ENCODE results near the gene VANGL2.

VANGL2 gene

DNA sequence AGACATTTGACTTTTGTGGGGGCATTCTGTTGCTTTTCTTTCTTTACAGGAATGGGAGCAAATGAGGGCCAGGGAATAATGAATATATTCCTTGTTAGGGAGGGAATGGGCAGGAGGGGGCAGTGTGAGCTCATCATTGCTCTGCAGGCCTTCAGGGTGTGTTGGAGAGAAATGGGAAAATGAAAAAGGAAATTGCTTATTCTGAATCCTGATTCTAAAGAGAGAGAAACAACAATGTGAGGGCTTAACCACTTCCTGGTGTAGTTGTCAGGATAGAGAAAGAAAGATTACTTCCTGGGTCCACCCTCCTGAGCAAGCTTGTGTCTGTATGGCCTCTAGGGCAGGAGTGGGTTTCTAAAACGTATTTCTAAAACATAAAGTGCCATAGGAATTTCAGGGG, 28.3 kb downstream of the VANGL2 start:
- DNase-seq (ENCODE audit: low spot score) = peak; percentile 94

DNA sequence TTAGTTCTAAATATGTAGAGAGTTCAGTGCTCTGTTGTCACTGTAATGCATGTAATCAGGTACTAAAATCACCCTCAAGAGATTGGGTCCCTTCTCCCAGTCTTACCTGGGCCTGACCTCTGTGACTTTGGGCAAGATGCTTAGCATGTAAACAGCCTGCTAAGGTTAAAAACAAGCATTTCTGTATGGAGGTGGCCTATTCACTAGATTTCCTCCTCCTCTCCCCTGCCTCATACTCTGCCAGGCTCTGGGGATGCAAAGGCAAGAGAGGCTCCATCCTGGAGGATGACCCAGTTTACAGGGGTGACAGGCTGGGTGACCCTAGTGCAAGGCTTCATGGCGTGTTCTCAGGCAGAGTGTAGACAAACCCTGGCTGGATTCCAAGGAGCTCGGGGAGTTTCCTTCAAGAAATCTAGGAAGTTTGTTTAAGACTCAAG, 28.8 kb downstream of the VANGL2 start:
- DNase-seq (ENCODE audit: low spot score) = no peak

DNA sequence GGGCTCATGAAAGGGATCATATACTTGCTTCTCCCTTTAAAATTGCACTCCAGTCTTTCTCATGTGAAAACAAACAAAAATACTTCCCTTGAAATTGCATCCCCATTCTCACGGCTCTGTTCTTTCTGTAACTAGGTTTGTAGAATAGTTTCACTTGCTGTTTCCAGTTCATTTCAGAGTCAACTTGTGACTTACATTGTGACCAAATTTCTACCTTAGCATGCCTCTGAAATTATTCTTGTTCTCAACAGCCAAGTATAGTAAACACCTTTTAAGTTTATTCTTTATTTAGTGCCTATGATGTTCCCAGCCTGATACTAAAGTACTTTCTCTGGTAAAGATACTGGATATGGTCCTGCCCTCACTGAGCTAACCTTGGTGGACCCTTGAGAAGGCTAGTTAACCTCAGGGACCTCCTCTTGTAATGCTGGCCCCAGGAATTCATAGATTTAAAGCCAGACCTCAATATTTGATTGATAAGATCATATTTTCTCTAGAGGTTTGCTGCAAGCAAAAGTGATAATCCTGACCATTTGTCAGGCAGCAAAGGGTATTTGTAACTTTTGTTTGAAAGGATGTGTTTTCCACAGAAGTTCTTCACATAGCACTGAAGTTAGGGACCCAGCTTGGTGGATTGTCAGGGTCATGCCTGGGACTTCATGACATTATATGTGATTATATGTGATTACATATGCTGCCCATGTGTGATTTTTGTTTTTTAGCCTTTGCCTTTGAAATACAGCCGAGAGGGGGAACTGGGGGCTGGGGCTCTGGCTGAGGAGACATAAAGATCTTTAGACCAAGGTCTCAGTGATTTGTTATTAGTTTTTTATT, 29.6 kb downstream of the VANGL2 start:
- DNase-seq (ENCODE audit: low spot score) = no peak

DNA sequence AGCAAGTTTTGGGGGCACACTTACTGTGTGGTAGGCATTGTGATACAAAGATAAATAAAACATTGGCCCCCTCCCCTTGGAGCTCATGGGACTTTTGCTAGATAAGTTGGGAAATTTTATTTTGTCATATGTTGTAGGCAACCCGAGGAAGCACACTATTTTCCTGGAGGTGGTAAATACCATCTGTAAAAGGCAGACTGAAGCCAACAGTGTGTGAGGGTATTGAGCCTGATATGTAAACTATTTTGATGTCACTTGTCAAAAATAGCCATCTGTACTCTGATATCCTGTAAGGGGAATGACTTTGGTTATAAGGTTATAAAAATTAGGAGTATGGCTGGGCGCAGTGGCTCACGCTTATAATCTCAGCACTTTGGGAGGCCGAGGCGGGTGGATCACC, 30.6 kb downstream of the VANGL2 start:
- no peak for DNase-seq (ENCODE audit: low spot score)

DNA sequence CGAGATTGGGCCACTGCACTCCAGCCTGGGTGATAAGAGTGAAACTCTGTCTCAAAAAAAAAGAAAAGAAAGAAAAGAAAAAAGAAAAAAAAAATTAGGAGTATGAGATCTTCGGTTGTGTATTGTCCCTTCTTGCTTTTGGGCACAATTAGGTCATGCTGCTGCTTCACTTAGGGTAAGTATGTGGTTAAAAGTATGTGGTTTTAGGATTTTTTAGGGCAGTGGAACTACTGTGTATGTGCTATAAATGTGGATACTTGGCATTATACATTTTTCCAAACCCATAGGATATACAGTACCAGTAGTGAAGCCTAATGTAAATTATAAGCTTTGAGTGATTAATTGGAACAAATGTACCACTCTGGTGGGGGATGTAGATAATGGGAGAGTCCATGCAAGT, 31.2 kb downstream of the VANGL2 start:
- DNase-seq (ENCODE audit: low spot score) = no peak

DNA sequence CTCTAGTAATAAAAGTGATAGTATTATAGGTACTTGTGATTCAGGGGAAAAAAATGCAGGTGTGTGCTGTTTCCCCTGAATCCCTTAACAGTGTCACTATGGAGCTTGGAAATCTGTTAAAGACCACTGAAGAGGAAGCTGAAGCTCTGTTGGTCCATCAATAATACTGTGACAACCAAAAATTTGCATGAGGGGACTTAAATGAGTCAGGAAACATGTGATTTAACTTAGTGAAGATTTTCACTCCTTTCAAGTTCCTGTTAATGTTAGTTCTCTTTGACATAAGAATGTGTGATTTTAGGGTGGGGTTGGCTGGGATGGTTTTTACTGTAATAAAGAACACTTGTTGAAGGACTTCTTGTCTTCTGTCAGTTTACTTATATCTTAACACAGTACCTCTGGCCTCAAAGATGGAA, 32.0 kb downstream of the VANGL2 start:
- no peak for DNase-seq (ENCODE audit: low spot score)

DNA sequence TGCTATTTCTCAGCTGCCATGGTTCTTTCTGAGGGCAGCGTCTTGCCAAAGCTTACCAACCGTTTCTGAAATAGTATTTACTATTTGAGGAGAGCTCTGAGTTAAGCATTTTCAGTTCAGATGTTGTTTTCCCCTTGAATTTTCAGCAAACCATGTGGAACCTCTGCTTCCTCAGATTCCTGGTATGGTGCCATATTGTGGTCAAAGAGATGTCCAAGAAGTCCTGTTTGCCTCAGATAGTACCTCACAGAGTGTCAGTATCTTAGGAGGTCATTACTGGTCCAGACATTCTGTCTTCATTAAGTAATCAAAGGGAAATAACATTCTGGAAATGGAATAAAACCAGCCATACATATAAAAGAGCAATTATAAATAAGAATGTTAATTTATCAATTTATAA, 36.6 kb downstream of the VANGL2 start:
- no peak for DNase-seq (ENCODE audit: low spot score)

DNA sequence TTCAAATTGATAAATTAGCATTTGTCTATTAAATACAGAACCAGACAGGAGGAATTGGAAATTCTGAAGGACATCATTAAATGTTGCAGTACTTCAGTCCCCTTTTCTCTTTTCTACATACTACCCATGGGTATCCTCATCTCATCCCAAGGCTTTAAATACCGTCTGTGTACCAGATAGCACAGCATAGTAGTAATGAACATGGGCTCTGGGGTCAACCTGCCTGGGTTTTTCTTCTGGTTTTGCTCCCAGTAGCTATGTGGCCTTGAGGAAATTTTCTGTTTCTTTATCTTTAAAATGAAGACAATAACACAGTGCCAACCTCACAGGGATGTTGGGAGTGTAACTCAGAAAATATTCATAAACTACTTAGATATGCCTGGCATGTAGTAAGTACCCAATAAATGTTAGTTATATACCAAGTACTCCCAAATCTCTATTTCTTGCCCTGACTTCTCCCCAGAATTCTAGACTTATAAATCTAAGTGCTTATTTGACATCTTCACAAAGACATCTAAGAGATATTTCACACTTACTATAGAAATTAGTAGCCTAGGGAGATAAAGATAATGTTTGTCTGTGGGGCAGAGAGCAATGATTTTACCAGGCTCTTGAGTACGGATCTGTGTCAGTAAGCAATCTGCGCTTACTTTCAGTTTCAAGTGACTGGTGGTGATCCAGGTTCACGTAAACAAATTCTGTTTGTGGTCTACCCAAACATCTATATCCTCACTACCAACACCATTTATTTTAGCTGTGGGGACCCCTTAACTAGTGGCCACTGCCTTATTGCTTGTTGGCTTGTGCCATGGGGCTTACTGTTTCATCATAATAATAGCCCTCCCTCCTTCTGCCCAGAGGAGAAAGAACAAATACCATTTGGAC, 37.3 kb downstream of the VANGL2 start:
- DNase-seq (ENCODE audit: low spot score) = no peak

DNA sequence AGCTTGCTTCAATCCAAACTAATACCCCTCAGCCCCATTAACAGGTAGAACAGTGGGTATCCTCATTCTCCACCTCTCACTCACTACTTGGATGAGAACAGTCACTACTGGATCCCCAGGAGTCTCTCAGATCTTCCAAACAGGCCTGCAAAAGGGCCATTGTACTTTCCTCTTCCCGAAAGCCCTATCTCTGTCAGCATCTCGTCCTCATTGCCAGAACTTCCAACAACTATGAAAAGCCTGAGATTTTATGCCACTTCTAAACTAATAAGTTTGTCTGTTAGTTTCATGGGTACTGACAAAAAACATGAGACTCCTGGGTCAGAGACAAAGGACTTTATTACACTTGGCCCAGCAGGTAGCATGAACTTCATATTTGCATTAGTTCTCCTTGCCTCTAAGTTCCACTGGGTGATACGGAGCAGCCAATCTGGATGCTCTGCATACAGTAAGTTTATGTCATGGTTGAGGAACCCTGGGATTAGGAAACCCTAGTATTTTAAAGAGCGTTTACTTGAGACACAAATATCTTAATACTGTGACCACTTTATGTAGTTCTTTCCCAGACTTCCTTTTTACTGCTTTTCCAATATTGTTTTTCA, 38.1 kb downstream of the VANGL2 start:
- DNase-seq (ENCODE audit: low spot score) = no peak

DNA sequence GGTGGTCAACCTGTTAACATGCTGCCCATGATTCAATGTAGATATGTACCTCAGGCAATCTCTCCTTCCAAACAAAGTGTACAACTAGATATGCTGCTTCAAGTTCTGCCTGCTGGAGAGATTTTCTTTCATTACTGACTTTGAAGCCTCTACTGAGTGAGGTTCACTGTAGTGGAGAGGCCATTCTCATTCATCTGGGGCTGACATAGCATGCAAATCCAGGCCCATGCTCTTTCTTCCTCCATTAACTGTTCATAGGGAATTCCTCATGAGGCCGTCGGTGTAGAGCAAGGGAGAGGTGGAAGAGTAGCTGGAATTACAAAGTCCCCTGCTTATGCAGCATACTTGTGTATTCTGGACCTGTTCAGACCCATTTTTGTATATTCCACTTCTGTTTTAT, 38.6 kb downstream of the VANGL2 start:
- no peak for DNase-seq (ENCODE audit: low spot score)

DNA sequence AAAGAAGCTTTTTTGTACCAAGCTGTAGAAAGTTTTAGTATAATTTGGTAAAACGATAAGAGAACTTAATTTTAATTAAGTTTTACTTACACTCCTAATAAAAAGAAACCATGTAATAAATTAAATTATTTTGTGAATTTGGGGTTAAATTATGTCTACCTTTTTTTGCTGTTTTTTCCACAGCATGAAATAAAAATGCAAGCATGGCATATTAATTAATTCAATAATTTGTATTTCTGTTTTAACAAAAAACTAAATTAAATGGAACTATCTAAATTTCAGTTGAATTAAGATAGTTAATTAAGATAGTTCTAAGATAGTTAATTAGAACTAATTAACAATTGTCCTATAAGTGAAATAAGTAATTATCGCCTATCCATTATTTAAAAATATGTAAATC, 39.4 kb downstream of the VANGL2 start:
- no peak for DNase-seq (ENCODE audit: low spot score)

DNA sequence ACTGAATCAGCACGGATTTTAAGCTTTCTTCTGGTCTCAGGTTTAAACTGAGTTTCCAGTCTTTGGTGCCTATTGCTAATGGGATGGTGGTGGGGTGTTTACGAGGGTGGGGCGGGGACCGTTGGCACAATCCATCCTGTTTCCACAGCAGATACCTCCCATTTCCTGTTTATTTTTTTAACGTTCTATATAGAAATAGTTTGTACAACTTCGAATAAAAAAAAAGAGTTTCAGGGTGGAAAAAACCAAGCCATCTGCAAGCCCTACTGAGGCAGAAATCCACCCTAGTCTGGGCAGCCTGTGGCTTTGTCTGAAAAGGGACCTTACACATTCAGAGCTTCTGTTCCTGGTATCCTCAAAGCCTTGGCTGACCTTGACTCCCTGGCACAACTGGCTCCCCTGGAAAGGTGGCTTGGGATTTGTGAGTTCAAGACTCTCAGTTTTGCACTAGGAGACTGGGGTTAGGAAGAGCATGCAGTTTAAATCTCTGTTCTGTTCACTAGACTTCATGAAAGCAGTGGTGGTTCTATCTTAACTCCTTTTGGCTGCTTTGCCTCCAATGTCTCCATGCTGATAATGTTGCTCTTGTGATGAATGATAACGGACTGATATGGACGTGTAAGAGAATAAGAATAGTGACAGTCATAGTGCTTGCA, 46.7 kb downstream of the VANGL2 start:
- no peak for DNase-seq (ENCODE audit: low spot score)

DNA sequence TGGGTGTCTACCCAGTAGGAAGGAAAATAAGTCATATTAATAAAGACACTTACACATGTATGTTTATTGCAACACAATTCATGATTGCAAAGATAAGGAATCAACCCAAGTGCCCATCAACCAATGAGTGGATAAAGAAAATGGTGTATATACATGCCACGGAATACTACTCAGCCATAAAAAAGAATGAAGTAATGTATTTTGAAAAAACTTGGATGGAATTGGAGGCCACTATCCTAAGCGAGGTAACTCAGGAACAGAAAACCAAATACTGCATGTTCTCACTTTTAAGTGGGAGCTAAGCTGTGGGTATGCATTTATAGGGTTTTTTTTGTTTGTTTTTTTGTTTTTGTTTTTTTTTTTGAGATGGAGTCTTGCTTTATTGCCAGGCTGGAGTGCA, 49.1 kb downstream of the VANGL2 start:
- DNase-seq (ENCODE audit: low spot score) = no peak

DNA sequence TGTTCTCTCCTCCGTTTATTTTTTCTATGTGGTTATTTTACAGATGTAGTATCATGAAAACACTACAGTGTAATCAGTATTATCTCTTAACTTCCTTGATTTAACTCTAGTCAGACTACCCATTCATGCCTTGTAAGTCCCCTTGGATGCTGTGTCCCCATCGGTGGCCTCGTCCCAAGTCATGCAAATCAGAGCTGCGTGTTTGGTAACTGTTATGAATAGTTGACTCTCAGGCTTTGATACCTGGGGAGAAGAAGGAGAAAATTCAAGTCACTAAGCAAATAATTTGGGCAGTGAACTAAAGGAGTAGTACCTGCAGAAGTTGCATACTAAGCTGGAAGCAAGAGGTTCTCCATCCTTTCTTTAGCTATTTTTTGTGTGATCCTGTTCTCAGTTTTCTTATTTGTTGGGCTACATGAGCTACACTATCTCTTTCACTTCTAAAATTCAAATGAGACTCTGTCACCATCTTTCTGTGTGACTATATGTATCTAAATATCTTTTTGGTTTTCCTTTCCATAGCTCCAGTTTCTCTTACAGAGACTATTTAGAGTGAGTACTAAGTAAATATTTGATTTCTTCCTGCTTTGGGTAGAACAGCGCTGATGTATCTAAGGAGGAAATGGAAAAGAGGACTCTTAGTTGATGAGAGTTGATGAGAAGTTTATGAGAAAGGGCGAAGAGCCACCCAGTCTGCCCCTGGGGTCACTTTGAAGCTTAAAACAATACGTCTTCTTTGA, 50.9 kb downstream of the VANGL2 start:
- no peak for DNase-seq (ENCODE audit: low spot score)

DNA sequence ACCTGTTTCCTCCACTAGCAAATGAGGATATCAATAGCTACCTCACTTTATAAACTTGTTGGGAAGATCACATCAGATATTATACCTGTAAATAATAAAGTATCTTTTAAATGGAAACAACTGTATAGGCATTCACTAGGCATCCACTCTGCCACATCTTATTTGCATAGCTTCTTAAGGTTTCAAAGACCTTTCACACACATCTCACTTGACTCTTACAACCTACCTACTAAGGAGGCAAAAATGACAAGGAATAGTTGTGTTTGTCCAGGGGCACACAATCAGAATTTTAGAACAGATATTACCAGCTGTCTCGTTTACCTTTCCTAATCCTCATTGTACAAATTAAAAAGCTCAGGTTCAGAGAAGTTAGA, 51.5 kb downstream of the VANGL2 start:
- no peak for DNase-seq (ENCODE audit: low spot score)

DNA sequence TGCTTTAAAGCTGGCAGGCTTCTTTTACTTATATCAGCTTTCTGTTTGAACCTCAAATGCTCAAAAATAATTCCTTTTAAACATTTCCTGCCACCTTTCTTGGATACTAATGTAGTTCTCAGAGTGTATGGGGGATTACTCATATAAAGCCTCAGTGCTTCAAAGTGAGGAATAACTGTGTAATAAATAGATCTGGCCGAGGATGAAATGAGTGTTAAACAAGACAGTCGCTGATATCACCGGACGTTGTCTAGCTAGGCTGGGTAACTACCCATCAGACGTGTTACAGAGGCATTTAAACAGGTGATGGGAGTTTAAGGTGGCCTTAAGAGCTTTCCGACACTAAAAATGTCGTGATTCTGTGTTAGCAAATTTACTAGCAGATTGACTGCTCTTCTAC, 53.1 kb downstream of the VANGL2 start:
- no peak for DNase-seq (ENCODE audit: low spot score)

DNA sequence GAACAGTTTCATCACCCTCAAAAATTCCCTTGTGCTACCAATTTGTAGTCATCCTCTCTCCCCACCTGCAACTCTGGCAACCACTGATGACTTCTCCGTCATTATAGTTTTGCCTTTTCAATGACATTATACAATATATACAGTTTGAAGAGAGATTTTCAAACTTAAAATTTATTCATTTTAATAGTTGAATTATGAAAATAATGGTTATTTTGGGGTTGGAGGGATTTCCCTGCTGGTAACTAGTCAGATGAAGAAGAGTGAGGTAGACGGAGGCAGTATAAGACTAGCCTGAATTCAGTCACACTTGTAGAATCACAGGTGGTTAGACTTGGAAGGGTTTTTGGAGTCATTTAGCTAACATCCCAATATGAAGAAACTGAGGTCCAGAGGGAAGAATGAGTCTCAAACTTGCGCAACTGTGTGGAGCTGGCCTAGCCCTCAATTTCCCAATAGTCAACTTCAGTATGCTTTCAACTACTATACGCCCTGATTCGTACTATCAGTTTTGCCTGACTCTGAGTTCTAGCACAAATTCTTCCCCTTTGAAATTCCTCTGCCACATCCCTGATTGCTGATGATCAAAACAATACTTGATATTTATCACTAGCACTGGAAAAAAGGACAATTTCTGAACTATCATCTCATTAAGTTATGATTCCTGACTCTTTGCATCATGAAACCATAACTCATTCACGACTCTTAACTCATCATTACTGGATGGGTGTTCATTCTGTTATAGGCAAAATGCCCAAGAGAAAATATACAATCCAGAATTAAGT, 54.2 kb downstream of the VANGL2 start:
- no peak for DNase-seq (ENCODE audit: low spot score)

DNA sequence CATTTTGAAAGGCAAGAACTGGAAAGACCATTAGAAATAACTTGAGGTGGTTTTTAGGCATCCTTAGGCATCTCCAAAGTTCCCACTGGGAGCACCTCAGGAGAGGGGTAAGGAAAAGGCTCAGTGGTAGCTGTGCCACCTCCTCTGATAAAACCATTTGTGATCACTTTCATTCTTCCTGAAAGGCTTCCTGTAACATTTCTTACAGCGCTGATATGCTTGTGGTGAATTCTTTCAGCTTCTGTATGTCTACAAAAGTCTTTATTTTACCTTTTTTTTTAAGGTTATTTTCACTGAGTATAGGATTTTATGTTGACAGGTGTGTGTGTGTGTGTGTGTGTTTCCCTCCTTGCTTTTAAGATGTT, 54.8 kb downstream of the VANGL2 start:
- DNase-seq (ENCODE audit: low spot score) = no peak

DNA sequence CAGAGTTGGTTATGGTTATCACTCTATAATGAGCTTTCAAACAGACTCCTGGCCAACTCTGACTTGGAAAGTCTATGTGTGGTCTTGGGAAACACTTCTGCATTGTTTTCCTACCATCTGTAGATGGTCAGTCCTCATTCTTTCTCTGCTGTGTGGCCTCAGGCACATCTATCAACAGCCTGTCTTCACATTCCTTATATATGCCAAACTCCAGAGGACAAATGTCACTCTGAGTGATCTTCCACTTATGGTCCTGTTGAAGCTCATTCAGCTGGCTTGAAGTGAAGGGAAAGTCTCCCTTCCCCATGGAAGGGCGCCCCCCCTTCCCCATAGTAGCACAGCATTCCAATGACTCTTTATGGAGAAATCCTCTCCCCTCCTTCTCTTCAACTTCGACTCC, 58.7 kb downstream of the VANGL2 start:
- DNase-seq (ENCODE audit: low spot score) = no peak

DNA sequence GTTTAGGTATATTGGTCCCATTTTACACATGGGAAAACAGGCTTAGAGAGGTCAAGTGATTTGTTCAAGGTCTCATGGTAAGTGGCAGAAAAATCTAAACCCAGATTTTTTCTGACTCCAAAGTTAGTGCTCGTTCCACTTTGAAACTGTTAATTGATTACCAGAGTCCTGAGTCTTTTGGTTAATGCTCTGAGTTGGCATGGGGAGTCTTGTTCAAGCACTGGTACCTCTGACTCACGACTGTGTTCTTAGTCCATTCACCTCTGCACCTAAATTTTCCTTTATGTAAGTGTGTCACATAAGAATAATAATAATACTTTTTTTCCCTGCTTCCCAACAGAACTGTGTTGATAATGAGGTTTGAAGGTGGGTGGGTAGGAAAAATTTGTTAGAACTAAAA, 59.3 kb downstream of the VANGL2 start:
- no peak for DNase-seq (ENCODE audit: low spot score)

DNA sequence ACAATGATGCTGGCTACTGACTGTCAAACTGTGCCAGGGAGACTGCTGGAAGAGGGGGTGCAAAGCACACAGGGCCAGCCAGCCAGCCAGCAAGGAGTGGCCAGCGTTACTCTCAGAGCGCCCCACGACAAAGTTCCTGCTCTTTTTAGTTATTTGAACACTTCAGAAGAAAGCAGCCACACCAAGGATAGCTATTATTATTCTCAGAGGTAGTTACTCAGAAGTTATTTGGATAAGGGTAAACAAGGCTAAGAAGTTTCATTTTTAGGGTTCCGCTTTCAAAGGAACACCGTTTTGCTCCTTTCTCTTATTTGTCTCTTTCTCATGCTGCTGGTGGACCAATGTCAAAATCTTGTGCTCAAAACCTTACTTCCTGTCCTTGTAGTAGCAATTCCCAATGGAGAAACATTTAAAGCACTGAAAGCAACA, 59.9 kb downstream of the VANGL2 start:
- DNase-seq (ENCODE audit: low spot score) = no peak

All from COLO829 (cell line).